ENCODE data around the gene DAGLA. TPM values are rescaled to one million over a fixed set of nuclear protein-coding genes. Genes with fewer than 3 reads are reported as not detected.
A peak's percentile ranks its signal among the peaks of the same experiment; 100 is the strongest.

Gene DAGLA
- total RNA-seq, 6 experiments from 2014 or later, result 2.4 to 4.2 (median 3.3) TPM

- Mint-ChIP-seq H3K4me3 (no peak overlapping the region), H3K27ac (no peak overlapping the region), H3K36me3 (ENCODE audit: low read depth) (no peaks in the 10 kb centered on the region), H3K4me1 (ENCODE audit: low read depth) (peaks cover 17% of the 10 kb centered on the region), H3K9me3 (no peaks in the 10 kb centered on the region), H3K27me3 (ENCODE audit: insufficient read depth) (peaks cover 14% of the 10 kb centered on the region)
- TF ChIP-seq, protein P1, sequence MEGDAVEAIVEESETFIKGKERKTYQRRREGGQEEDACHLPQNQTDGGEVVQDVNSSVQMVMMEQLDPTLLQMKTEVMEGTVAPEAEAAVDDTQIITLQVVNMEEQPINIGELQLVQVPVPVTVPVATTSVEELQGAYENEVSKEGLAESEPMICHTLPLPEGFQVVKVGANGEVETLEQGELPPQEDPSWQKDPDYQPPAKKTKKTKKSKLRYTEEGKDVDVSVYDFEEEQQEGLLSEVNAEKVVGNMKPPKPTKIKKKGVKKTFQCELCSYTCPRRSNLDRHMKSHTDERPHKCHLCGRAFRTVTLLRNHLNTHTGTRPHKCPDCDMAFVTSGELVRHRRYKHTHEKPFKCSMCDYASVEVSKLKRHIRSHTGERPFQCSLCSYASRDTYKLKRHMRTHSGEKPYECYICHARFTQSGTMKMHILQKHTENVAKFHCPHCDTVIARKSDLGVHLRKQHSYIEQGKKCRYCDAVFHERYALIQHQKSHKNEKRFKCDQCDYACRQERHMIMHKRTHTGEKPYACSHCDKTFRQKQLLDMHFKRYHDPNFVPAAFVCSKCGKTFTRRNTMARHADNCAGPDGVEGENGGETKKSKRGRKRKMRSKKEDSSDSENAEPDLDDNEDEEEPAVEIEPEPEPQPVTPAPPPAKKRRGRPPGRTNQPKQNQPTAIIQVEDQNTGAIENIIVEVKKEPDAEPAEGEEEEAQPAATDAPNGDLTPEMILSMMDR (IDR thresholded peaks at IDR 0.05), result no peak
- DNase-seq, result no peak
Observed at GRCh38 chr11:61716478-61717285, 36.5 kb downstream of the DAGLA start.

- Mint-ChIP-seq H3K36me3 (ENCODE audit: low read depth) (no peaks in the 10 kb centered on the region; the same call in 1 of the 2 replicates), H3K9me3 (no peaks in the 10 kb centered on the region), H3K4me3 (peak overlapping the region; percentile 84), H3K4me1 (ENCODE audit: low read depth) (peaks cover 17% of the 10 kb centered on the region), H3K27me3 (ENCODE audit: insufficient read depth) (peaks cover 14% of the 10 kb centered on the region), H3K27ac (peak overlapping the region; percentile 84)
- TF ChIP-seq, protein P1 (IDR thresholded peaks at IDR 0.05), result no peak
- no peak for DNase-seq
Observed at GRCh38 chr11:61717286-61718033, 37.3 kb downstream of the DAGLA start.

DNA sequence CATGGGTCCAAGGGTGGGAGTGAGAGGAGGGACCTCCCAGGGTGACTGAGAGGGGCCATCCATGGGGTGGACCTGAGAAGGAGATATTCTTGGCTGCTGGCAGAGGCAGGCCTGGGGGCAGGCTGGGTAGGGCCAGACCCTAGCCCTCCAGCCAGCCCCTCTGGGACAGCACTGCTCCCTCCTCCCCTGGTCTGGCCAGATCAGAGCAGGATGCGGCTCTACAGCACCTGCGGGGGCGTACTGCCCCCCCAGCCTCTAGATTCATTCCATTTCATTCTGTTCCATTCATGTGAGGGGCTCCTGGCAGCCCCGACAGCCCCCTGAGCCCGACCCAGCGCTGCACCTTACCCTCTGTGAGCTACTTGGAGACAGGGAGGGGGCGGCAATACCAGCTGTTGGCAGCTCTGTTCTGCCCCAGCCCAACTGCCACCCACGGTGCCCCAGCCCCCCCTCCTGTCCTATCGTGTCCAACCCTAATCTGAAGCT is 37.9 kb downstream of the DAGLA start:
- H3K4me3 Mint-ChIP-seq, result peak overlapping the region; percentile 84
- TF ChIP-seq, protein P1 (IDR thresholded peaks at IDR 0.05), result no peak
- DNase-seq, result no peak
- H3K27ac Mint-ChIP-seq, result peak overlapping the region; percentile 84
- no peaks in the 10 kb centered on the region for H3K9me3 Mint-ChIP-seq
- H3K27me3 Mint-ChIP-seq (ENCODE audit: insufficient read depth), result peaks cover 14% of the 10 kb centered on the region
- no peaks in the 10 kb centered on the region; the same call in 1 of the 2 replicates for H3K36me3 Mint-ChIP-seq (ENCODE audit: low read depth)
- peaks cover 17% of the 10 kb centered on the region for H3K4me1 Mint-ChIP-seq (ENCODE audit: low read depth)

- H3K9me3 Mint-ChIP-seq, result no peaks in the 10 kb centered on the region
- peaks cover 12% of the 10 kb centered on the region for H3K27me3 Mint-ChIP-seq (ENCODE audit: insufficient read depth)
- H3K4me1 Mint-ChIP-seq (ENCODE audit: low read depth), result peaks cover 17% of the 10 kb centered on the region
- H3K4me3 Mint-ChIP-seq, result peak overlapping the region; percentile 84
- H3K27ac Mint-ChIP-seq, result peak overlapping the region; percentile 84
- peak; percentile 42 for DNase-seq
- TF ChIP-seq, protein P1 (IDR thresholded peaks at IDR 0.05), result no peak
- H3K36me3 Mint-ChIP-seq (ENCODE audit: low read depth), result no peaks in the 10 kb centered on the region; the same call in 1 of the 2 replicates
Observed at GRCh38 chr11:61718621-61719302, 38.6 kb downstream of the DAGLA start.

DNA sequence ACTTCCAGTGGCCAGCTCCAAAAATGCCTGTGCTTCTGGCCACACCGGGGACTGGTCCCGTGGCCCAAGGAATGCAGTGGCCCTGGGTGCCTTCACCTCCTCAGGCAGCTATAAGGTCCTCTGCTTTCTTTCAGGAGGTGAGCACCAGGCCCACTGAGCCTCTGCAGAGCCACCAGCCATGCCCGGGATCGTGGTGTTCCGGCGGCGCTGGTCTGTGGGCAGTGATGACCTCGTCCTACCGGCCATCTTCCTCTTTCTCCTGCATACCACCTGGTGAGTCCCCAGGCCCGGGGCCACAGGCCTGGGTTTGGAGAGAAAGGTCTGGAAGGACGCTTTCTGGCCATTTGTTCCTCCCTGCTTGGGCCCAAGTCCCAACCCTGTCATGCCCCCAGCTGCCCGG is 39.8 kb downstream of the DAGLA start:
- peaks cover 9% of the 10 kb centered on the region for H3K27me3 Mint-ChIP-seq (ENCODE audit: insufficient read depth)
- no peaks in the 10 kb centered on the region; the same call in 1 of the 2 replicates for H3K36me3 Mint-ChIP-seq (ENCODE audit: low read depth)
- no peak for DNase-seq
- H3K4me3 Mint-ChIP-seq, result no peak overlapping the region
- H3K27ac Mint-ChIP-seq, result no peak overlapping the region
- no peaks in the 10 kb centered on the region for H3K9me3 Mint-ChIP-seq
- peaks cover 17% of the 10 kb centered on the region for H3K4me1 Mint-ChIP-seq (ENCODE audit: low read depth)
- TF ChIP-seq, protein P1 (IDR thresholded peaks at IDR 0.05), result no peak
